Caco-2 (cell line): ENCODE data around the gene KLK1. TPM values are rescaled to one million over a fixed set of nuclear protein-coding genes. Genes with fewer than 3 reads are reported as not detected.

Source experiments
- BruUV-seq: library from RNA; stranded (reverse); fragments of 400-500 nt; replicated peaks from 2 replicates; lab custom pipeline; 2021; lab: Mats Ljungman, UMichigan
- CTCF ChIA-PET: fragments of 300-600 bp; sonication (Branson Sonifier 250); formaldehyde crosslinking; loops from one replicate; lab custom pipeline; 2022; ENCODE audit warnings: antibody characterized with exemption; lab: Charles Lee
- POLR2A ChIA-PET: fragments of 300-600 bp; sonication (Branson Sonifier 250); formaldehyde crosslinking; loops from one replicate; lab custom pipeline; 2022; ENCODE audit warnings: antibody characterized with exemption; lab: Charles Lee
- DNase-seq, 2 experiments: peaks; one replicate each; pipeline versions ENCODE4 v3.0.0 to v3.0.0-alpha.2; 2020 to 2022
- H3K27me3 ChIP-seq: replicated peaks from 2 replicates; pipeline ENCODE4 v1.6.0; 2011; ENCODE audit warnings: low read length; ENCODE audit not compliant: control insufficient read depth, insufficient read depth
- H3K36me3 ChIP-seq: 2 replicates; pipeline ENCODE4 v1.5.1; 2011; ENCODE audit warnings: low read length; ENCODE audit not compliant: control insufficient read depth, insufficient read depth
- H3K4me1 ChIP-seq: fragments of 250-450 bp; sonication (Bioruptor Pico); 2 replicates; pipeline ENCODE4 v1.5.1; 2020; ENCODE audit warnings: mild to moderate bottlenecking
- H3K4me3 ChIP-seq: 2 replicates; pipeline ENCODE4 v1.5.1; 2011; ENCODE audit warnings: low read depth, mild to moderate bottlenecking, control low read depth, low read length
- H3K9me3 ChIP-seq: fragments of 250-450 bp; sonication (Bioruptor Pico); 2 replicates; pipeline ENCODE4 v1.5.1; 2020; ENCODE audit warnings: mild to moderate bottlenecking, moderate library complexity
- H3K27ac Mint-ChIP-seq: one replicate; pipeline ENCODE4 v1.8.0; 2022; ENCODE audit warnings: mixed read lengths; ENCODE audit not compliant: unreplicated experiment
- H3K27me3 Mint-ChIP-seq: one replicate; pipeline ENCODE4 v1.8.0; 2022; ENCODE audit warnings: mixed read lengths; ENCODE audit not compliant: insufficient read depth, unreplicated experiment
- H3K36me3 Mint-ChIP-seq: one replicate; pipeline ENCODE4 v1.8.0; 2022; ENCODE audit warnings: mild to moderate bottlenecking, mixed read lengths; ENCODE audit not compliant: insufficient read depth, unreplicated experiment
- H3K4me1 Mint-ChIP-seq: one replicate; pipeline ENCODE4 v1.8.0; 2022; ENCODE audit warnings: low read depth, mixed read lengths; ENCODE audit not compliant: unreplicated experiment
- H3K4me3 Mint-ChIP-seq: one replicate; pipeline ENCODE4 v1.8.0; 2022; ENCODE audit warnings: mild to moderate bottlenecking, moderate library complexity, mixed read lengths; ENCODE audit not compliant: unreplicated experiment
- H3K9me3 Mint-ChIP-seq: one replicate; pipeline ENCODE4 v1.8.0; 2022; ENCODE audit warnings: mixed read lengths; ENCODE audit not compliant: unreplicated experiment
- CTCF ChIP-seq, 2 experiments: fragments of 200-600 bp in 1 of 2; IDR thresholded peaks; 1 replicate in 1 of 2; 2 replicates in 1 of 2; pipeline versions ENCODE4 v1.5.1 to v1.8.0; 2011 to 2022; ENCODE audit warnings: antibody characterized with exemption in 1 of 2, control low read depth in 1 of 2, inconsistent platforms in 1 of 2, low read depth in 1 of 2, low read length in 1 of 2, mild to moderate bottlenecking in 1 of 2, moderate library complexity in 1 of 2; ENCODE audit not compliant: insufficient read depth in 1 of 2, severe bottlenecking in 1 of 2, unreplicated experiment in 1 of 2
- intact Hi-C: fragments of 100-400 bp; cut with micrococcal nuclease; formaldehyde crosslinking; loops from one replicate; pipeline ENCODE4 v1.10.0; 2022; ENCODE audit not compliant: unreplicated experiment
- total RNA-seq: library from RNA; stranded (reverse); gene quantifications from 2 replicates; pipeline ENCODE4 v1.2.3, GENCODE V29; 2022

KLK1 gene
- total RNA-seq, 1 experiment from 2014 or later, result 0.73 TPM

- H3K27me3 ChIP-seq, result peaks cover 2% of the 10 kb centered on the region; the same call in 1 of the 2 replicates
- Mint-ChIP-seq H3K4me1 (peaks cover 15% of the 10 kb centered on the region), H3K36me3 (peaks cover 5% of the 10 kb centered on the region), H3K4me3 (peak overlapping the region; percentile 62), H3K27ac (no peak overlapping the region), H3K27me3 (peaks cover 15% of the 10 kb centered on the region), H3K9me3 (no peaks in the 10 kb centered on the region)
- H3K4me1 ChIP-seq, result peaks cover 10% of the 10 kb centered on the region
- ChIA-PET POLR2A (no interaction called here), CTCF (interaction anchor here (1.1 kb wide), 1 partner anchor 101 kb away, joined by 3 read pairs; no protein-coding TSS in a partner anchor)
- no peaks in the 10 kb centered on the region for H3K9me3 ChIP-seq
- H3K36me3 ChIP-seq, result no peaks in the 10 kb centered on the region; the same call in 1 of the 2 replicates
- BruUV-seq, result no TSS peak
- TF ChIP-seq CTCF (IDR thresholded peaks at IDR 0.05; ENCODE audit: insufficient read depth in 1 of 2, low read depth in 1 of 2, low read length in 1 of 2, severe bottlenecking in 1 of 2, unreplicated experiment in 1 of 2), result no peak
- H3K4me3 ChIP-seq, result no peak overlapping the region
- intact Hi-C loops, result no loop called here
- DNase-seq, result no peak
These were observed 2.9 kb downstream of the KLK1 start for GRCh38 chr19:50820549-50821247.

GRCh38 chr19:50820086-50820485, 3.5 kb downstream of the KLK1 start:
- CTCF ChIA-PET, result interaction anchor here (0.6 to 1.1 kb wide), 2 partner anchors 12 to 102 kb away, joined by 3 read pairs; no protein-coding TSS in a partner anchor
- intact Hi-C loops, result no loop called here
- no peak for TF ChIP-seq CTCF (IDR thresholded peaks at IDR 0.05; ENCODE audit: insufficient read depth in 1 of 2, low read depth in 1 of 2, low read length in 1 of 2, severe bottlenecking in 1 of 2, unreplicated experiment in 1 of 2)

GRCh38 chr19:50819636-50820035, 4.0 kb downstream of the KLK1 start:
- Mint-ChIP-seq H3K27me3 (peaks cover 16% of the 10 kb centered on the region), H3K4me3 (no peak overlapping the region), H3K9me3 (peaks cover 3% of the 10 kb centered on the region), H3K36me3 (peaks cover 5% of the 10 kb centered on the region), H3K4me1 (peaks cover 15% of the 10 kb centered on the region), H3K27ac (no peak overlapping the region)
- no peak overlapping the region for H3K4me3 ChIP-seq
- H3K36me3 ChIP-seq, result no peaks in the 10 kb centered on the region; the same call in 1 of the 2 replicates
- TF ChIP-seq CTCF (IDR thresholded peaks at IDR 0.05; ENCODE audit: insufficient read depth in 1 of 2, low read depth in 1 of 2, low read length in 1 of 2, severe bottlenecking in 1 of 2, unreplicated experiment in 1 of 2), result no peak
- H3K27me3 ChIP-seq, result peaks cover 2% of the 10 kb centered on the region; the same call in 1 of the 2 replicates
- H3K9me3 ChIP-seq, result no peaks in the 10 kb centered on the region
- intact Hi-C loops, result no loop called here
- ChIA-PET POLR2A (no interaction called here), CTCF (interaction anchor here (0.6 kb wide), 1 partner anchor 12 kb away, joined by 3 read pairs; no protein-coding TSS in a partner anchor)
- H3K4me1 ChIP-seq, result peaks cover 10% of the 10 kb centered on the region
- BruUV-seq, result no TSS peak
- no peak for DNase-seq

More at GRCh38 chr19:50820086-50820485, 3.5 kb downstream of the KLK1 start:
- POLR2A ChIA-PET, result no interaction called here
- H3K9me3 ChIP-seq, result no peaks in the 10 kb centered on the region
- H3K36me3 ChIP-seq, result no peaks in the 10 kb centered on the region; the same call in 1 of the 2 replicates
- H3K4me1 ChIP-seq, result peaks cover 10% of the 10 kb centered on the region
- peaks cover 15% of the 10 kb centered on the region for H3K4me1 Mint-ChIP-seq
- H3K36me3 Mint-ChIP-seq, result peaks cover 5% of the 10 kb centered on the region
- no peak overlapping the region; the same call in 1 of the 2 replicates for H3K4me3 ChIP-seq
- no TSS peak for BruUV-seq
- H3K27me3 ChIP-seq, result peaks cover 2% of the 10 kb centered on the region; the same call in 1 of the 2 replicates
- no peak for DNase-seq
- H3K9me3 Mint-ChIP-seq, result no peaks in the 10 kb centered on the region
- peaks cover 15% of the 10 kb centered on the region for H3K27me3 Mint-ChIP-seq
- H3K4me3 Mint-ChIP-seq, result peak overlapping the region; percentile 62
- H3K27ac Mint-ChIP-seq, result no peak overlapping the region
